Motor neuron (in vitro differentiated cells): Measurements from ENCODE around the gene FAM187B. TPM values are rescaled to one million over a fixed set of nuclear protein-coding genes. Genes with fewer than 3 reads are reported as not detected.
A peak's percentile ranks its signal among the peaks of the same experiment; 100 is the strongest.
"Not testable (repeated sequence)": the region's sequence is repeated elsewhere in the genome, so short reads cannot be mapped to it uniquely, and the experiment has no call there.

Experiments
- ATAC-seq, 8 experiments: fragments of 200-7000 bp; cut with Tn5 transposase; replicated peaks in 6 of 8; 2 replicates each; pipeline ENCODE4 v1.8.0; 2021; ENCODE audit warnings: mild to moderate bottlenecking in 8 of 8, moderate library complexity in 8 of 8
- H3K27ac ChIP-seq, 2 donors: fragments of 250-450 bp; sonication (Bioruptor Pico); 2 replicates each; pipeline ENCODE4 v1.9.0; 2021; ENCODE audit warnings: antibody characterized with exemption in 2 of 2, mild to moderate bottlenecking in 2 of 2, moderate library complexity in 1 of 2
- H3K4me1 ChIP-seq, 2 donors: fragments of 250-450 bp; sonication (Bioruptor Pico); replicated peaks in 1 of 2; 2 replicates each; pipeline ENCODE4 v1.6.1; 2021; ENCODE audit warnings: antibody characterized with exemption in 2 of 2, mild to moderate bottlenecking in 2 of 2, moderate library complexity in 1 of 2
- H3K4me3 ChIP-seq, 5 donors: fragments of 250-450 bp; sonication (Bioruptor Pico); 2 replicates each; pipeline ENCODE4 v1.9.0; 2021; ENCODE audit warnings: antibody characterized with exemption in 5 of 5, mild to moderate bottlenecking in 5 of 5, moderate library complexity in 4 of 5
- WGBS, 10 experiments: fragments of 450-650 bp; shearing (Covaris generic); methylation state at CpG; one replicate each; pipeline ENCODE4 v1.0.0; 2022; 5-methylcytosine and 5-hydroxymethylcytosine counted together
- in situ Hi-C, 9 experiments: fragments of 400-800 bp; cut with MboI; loops; one replicate each; pipeline ENCODE4 v1.15.0; 2021; ENCODE audit warnings: low sequenced_read_pairs in 9 of 9, low pct_unique_long_range_greater_than_20kb in 2 of 9; ENCODE audit not compliant: unreplicated experiment in 9 of 9
- total RNA-seq, 8 experiments: library from RNA; unstranded; fragments of 300-600 nt; gene quantifications; 2 replicates each; pipeline versions ENCODE4 v1.2.3 to v1.2.4, GENCODE V29; 2022

The FAM187B gene
- total RNA-seq, 8 experiments from 2014 or later, result not detected

DNA sequence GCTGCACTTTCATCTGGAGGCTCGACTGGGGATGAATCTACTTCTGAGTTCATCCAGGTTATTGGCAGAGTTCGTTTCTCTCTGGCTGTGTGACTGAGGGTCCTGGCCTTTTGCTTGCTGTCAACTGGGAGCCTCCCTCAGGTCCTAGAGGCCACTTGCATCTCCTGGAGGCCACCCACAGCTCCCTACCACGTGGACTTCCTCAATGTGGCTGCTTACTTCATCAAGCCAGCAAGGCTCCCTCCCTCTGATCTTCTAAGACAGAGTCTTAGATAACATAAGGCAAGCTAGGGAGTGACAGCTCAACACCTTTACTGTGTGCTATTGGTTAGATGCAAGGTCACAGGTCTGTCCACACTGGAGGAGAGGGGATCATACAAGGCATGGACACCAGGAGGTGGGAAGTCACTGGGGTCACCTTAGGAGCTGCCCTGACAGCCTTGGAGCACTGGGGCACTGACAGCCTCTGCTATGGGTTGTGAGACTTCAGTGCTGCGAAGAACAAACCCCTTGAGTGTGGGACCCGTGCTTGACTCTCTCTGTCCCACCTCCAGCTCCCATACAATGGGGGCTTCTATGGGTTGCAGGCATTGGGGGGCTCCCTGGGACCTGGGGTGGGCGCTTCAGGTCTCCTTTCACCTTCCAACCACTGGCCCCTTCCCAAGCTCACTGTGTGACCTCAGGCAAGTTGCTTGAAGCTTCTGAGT, 5.3 kb downstream of the FAM187B start:
- Histone ChIP-seq H3K4me3 (no peak overlapping the region), H3K27ac (no peak overlapping the region), H3K4me1 (peaks cover 0 to 4% of the 10 kb centered on the region in 2 donors)
- WGBS, 10 experiments, result 40 to 88% (median 51%) methylated on average over 1 to 3 of the region's 6 CpGs; no CpG with 5 or more reads in 5 of the 10 experiments
- no peak for ATAC-seq
- in situ Hi-C loops, result no loop called here

DNA sequence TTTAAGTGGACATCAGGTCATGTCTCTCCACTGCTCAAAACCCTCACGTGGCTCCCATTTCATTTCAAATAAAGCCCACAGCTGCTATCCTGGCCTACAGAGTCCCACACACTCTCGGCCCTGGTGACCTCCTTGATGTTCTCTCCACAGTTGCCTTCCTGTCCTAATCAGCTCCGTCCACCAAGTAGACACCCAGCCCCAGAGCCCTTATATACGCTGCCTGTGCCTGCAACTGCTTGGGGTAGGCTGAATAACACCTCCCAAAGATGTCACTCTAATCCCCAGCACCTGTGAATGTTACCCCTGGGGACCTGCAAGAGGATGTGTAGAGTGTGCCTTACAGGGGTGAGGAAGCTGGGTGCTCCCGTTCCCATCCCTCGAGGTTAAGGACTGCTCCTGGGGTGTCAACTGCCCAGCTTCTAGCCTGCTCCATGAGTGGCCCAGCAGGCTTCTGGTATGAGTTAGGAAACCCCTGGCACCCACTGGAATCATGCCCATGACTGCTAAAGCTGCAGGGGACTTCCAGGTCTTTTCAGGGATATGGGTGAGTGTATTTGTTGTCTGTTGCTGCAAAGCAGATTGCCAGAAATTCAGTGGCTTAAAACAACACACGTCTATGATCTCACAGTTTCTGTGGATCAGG, 6.0 kb downstream of the FAM187B start:
- no peak for ATAC-seq
- H3K4me1 ChIP-seq, result peaks cover 0 to 4% of the 10 kb centered on the region in 2 donors
- in situ Hi-C loops, result no loop called here
- H3K27ac ChIP-seq, result no peak overlapping the region
- 20 to 90% (median 40%) methylated on average over 1 to 4 of the region's 7 CpGs; no CpG with 5 or more reads in 3 of the 10 experiments for WGBS, 10 experiments
- no peak overlapping the region for H3K4me3 ChIP-seq

DNA sequence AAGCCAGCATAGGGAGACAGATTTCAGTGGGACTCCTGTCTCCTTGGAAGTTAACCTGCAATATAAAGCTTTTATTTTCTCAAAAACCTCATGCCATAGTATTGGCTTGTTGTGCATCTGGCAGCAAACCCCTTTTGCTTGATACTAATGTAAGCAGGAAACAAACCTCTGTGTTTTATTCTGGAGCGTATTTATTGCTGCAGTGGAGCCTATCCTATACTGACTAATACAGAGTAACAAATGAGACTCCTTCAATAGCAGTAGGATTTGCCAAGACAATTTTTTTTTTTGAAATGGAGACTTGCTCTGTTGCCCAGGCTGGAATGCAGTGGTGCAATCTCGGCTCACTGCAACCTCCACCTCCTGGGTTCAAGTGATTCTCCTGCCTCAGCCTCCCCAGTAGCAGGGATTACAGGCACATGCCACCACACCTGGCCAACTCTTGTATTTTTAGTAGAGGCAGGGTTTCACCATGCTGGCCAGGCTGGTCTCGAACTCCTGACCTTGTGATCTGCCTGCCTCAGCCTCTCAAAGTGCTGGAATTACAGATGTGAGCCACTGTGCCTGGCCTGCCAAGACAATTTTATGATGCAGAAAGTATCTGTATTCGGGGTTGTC, 7.5 kb downstream of the FAM187B start:
- H3K4me1 ChIP-seq, H3K27ac ChIP-seq, in situ Hi-C loops, ATAC-seq, H3K4me3 ChIP-seq: not testable (repeated sequence)
- 29 to 100% (median 80%) methylated on average over 1 to 3 of the region's 4 CpGs; no CpG with 5 or more reads in 1 of the 10 experiments for WGBS, 10 experiments

DNA sequence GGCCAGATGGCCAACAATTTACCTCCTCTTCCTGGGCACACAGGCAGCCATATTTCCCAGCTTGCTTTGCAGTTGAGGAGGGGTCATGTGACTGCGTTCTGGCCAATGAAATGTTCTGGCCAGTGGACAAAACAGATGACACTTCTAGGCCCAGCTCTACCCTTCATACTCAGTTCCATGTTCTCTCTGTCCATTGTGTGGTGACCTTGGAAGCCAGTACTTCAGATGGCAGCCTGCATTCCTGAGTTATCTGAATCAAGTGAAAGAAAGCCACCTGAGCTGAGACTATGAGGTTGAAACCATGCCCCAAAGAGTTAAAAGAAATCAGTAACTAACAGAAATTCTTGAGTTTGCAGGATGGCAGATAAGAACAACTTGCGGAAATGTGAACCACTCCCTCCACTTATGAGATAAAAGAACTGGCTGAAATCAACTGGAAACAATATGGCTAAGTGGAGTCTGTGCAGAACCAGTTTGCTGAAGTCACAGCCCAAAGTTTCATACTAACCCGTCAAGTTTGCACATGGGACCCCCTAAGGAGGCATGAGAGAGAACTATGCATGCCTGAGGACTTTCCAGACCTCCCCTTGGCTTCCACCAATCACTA, 8.1 kb downstream of the FAM187B start:
- H3K4me3 ChIP-seq, result no peak overlapping the region
- peaks cover 0 to 3% of the 10 kb centered on the region in 2 donors for H3K4me1 ChIP-seq
- H3K27ac ChIP-seq, result no peak overlapping the region
- in situ Hi-C loops, result no loop called here
- 38 to 85% (median 63%) methylated on average over 1 to 3 of the region's 3 CpGs; no CpG with 5 or more reads in 1 of the 10 experiments for WGBS, 10 experiments
- no peak for ATAC-seq

DNA sequence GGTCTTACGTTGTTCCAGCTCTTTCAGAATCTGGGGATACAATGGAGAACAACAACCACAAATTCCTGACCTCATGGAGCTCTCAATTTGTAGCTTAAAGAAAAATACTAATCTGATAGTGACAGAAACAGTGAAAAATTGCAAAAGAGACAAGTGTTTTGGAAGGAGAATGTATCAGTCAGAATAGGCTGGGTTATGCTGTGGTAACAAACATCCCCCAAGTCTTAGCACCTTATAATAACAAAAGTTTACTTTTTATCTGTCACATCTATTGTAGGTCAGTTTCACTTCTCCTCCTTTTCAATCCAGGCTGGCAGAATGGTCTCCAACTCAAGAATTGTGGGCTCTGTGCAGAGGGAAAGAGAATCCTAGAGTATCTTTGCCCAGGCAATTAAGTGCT, 9.5 kb downstream of the FAM187B start:
- ATAC-seq, result no peak
- 11 to 90% (median 59%) methylated on average over 1 of the region's 1 CpG; no CpG with 5 or more reads in 6 of the 10 experiments for WGBS, 10 experiments
- Histone ChIP-seq H3K4me3 (no peak overlapping the region), H3K27ac (no peak overlapping the region), H3K4me1 (no peaks in the 10 kb centered on the region)
- in situ Hi-C loops, result no loop called here

DNA sequence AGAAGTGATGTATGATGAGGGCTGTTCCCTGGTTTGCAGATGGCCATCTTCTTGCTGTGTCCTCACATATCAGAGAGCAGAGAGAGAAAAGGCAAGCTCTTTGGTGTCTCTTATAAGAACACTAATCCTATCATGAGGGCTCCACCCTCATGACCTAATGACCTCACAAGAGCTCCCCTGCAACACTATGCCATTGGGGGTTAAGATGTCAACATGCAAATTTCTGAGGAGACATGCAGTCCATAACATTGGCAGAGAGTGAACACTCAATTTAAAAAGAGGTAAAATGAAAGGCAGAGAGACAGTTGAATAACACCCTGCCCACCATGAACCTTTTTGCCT, 10.9 kb downstream of the FAM187B start:
- Histone ChIP-seq H3K4me1 (no peaks in the 10 kb centered on the region), H3K27ac (no peak overlapping the region), H3K4me3 (no peak overlapping the region)
- in situ Hi-C loops, result no loop called here
- ATAC-seq, result no peak

DNA sequence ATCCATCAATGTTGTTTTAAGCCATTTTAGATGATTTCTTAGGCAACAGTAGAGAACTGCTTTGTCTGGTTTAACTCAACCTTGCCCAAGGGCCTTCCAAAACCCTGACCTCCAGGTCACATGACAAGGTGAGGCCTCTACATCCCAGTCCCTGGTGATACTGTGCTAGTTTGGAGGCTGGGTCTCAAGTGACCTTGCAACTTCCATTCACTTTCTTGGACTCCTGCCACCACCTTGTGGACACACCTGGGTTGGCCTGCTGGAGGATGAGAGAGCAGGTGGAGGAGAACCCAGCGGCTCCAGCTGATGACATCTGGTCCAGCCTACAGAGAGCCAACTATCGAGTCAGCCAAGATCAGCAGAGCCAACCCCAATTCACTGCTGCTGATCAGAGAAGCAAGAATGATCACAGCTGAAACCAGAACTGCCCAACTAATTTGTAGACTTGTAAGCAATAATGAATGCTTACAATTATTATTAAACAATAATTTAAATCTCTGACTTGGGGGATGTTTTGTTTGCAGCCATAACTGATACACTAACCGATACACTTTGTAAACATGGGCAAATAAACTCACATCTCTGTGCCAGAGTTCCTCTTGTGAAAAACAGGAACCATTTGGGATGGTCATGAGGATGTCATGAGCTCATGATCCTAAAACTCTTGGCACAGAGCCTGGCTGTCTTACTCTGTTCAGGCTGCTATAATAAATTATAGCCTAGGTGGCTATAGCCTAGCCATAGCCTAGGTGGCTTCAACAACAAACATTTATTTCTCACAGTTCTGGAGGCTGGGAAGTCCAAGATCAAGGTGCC, 11.5 kb downstream of the FAM187B start:
- Histone ChIP-seq H3K4me3 (no peak overlapping the region), H3K27ac (no peak overlapping the region), H3K4me1 (no peaks in the 10 kb centered on the region)
- no peak for ATAC-seq
- 17 to 100% (median 83%) methylated on average over 1 to 3 of the region's 3 CpGs; no CpG with 5 or more reads in 3 of the 10 experiments for WGBS, 10 experiments
- in situ Hi-C loops, result no loop called here

DNA sequence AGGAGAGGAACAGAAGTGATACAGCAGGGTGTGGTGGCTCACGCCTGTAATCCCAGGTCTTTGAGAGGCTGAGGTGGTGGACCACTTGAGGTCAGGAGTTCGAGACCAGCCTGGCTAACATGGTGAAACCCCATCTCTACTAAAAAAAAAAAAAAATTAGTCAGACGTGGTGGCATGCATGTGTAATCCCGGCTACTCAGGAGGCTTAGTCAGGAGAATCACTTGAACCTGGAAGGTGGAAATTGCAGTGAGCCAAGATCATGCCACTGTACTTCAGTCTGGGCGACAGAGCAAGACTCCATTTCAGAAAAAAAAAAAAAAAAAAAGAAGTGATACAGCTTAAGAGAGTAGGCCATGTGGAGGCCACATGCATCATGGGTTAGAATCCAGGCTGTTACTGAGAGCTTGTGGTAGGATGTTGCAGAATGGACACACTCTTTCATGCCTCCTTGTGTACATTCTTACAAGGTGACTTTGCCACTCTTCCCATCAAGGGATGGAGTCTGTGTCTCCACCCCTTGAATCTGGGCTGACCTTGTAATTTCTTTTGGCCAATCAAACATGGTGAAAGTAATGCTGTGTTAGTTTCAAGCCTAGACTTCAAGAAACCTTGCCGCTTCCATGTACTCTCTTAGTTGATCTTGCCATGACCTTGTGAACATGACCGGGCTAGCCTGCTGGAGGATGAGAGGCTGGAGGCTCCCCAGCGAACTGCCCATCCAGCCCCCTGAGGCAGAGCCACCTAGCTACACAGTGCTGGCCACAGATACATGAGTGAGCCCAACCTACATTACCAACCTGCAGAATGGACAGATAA, 12.3 kb downstream of the FAM187B start:
- Histone ChIP-seq H3K4me1 (no peaks in the 10 kb centered on the region), H3K27ac (no peak overlapping the region), H3K4me3 (no peak overlapping the region)
- WGBS, 10 experiments, result 0 to 86% (median 63%) methylated on average over 1 to 6 of the region's 8 CpGs; no CpG with 5 or more reads in 1 of the 10 experiments
- in situ Hi-C loops, result no loop called here
- no peak for ATAC-seq

DNA sequence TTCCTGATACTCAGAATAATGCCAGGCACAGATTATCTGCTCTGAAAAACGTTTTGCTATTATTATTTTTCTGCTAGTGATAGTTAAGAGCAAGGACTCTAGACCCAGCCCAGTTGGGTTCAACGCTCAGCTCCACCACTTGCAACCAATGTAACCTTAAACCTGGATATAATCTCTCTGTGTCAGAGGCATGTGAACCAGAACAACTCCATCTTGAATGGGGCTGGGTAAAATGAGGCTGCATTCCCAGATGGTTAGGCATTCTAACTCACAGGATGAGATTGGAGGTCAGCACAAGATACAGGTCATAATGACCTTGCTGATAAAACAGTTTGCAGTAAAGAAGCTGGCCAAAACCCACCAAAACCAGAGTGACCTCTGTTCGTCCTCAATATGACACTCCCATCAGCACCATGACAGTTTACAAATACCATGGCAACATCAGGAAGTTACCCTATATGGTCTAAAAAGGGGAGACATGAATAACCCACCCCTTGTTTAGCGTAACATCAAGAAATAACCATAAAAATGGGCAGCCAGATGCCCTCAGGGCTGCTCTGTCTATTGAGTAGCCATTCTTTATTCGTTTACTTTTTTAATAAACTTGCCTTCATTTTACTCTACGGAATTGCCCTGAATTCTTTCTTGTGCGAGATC, 13.6 kb downstream of the FAM187B start:
- WGBS, 10 experiments, result 17 to 91% (median 62%) methylated on average over 1 to 6 of the region's 7 CpGs; no CpG with 5 or more reads in 1 of the 10 experiments
- no peak overlapping the region for H3K27ac ChIP-seq
- in situ Hi-C loops, result no loop called here
- ATAC-seq, result no peak
- H3K4me1 ChIP-seq, result no peaks in the 10 kb centered on the region
- H3K4me3 ChIP-seq, result no peak overlapping the region

DNA sequence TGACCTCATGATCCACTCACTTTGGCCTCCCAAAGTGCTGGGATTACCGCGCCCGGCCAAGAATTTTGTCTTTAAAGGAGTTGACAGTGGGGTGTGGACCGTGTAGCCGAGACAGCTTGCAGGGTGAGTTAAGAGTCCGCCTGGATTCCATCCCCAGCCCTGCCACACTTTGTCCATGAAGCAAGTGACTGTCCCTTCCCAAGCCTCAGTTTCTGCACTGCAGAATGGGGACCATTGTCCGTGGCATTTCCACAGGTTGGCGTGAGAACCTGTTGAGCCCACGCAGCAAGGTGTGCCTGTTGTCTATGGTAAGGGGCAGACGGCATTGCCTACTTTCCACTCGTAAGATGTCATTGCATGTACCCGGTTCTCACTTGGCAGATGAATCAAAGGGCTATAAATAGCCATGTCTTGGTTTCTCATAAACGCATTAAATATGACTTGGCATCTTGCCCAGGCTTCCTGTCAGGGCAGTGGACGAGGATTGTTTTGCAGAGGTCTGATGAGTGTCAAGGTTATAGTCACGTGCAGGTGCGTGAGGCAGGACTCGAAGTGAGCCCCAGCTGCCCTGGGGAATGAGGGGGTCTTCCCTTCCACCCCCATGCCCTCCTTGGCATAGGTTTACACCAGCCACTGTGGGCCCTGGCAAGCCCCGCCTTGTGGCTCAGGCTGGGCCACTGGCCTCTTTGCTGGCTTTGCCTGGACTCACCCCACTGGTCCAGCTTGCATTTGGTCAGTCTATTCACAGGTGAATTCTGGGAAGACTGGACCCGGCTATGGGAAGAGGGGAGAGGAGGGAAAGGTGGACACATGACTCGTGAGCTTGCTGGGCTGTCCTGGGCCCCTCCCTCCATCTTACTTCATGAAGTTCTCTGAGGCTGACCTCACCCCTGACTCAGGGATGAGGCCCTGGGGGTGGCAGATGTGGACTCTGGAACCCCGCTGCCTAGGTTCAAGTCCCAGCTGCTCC, 14.6 kb downstream of the FAM187B start:
- Histone ChIP-seq H3K4me3 (no peak overlapping the region), H3K4me1 (no peaks in the 10 kb centered on the region), H3K27ac (no peak overlapping the region)
- 0 to 100% (median 62%) methylated on average over 1 to 15 of the region's 21 CpGs for WGBS, 10 experiments
- in situ Hi-C loops, result no loop called here
- ATAC-seq, result peak; percentile 40 to 89 (median 84)

DNA sequence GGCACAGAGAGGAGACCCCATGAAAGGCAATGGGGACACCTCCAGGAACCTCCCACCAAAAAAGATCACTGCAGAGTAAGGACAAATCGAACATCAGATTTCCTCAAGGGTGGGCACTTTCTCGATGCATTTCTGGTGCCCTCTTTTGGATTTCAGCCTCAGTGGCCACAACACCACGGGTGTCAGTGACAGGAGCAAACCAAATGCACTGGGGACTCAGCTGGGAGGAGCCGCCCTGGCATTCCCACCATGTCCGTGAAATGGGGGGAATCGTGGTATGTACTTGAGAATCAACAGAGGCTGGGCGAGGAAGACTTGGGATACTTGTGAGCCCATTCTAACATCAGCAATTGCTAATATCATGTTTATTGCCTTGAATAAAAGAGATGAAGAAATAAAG, 16.3 kb downstream of the FAM187B start:
- Histone ChIP-seq H3K27ac (no peak overlapping the region), H3K4me3 (no peak overlapping the region), H3K4me1 (no peaks in the 10 kb centered on the region)
- no peak for ATAC-seq
- WGBS, 10 experiments, result 40 to 100% (median 52%) methylated on average over 1 to 6 of the region's 7 CpGs; no CpG with 5 or more reads in 2 of the 10 experiments
- in situ Hi-C loops, result no loop called here
